KBM-7 (cell line): ENCODE results near the gene HPX.

ENCODE experiments used
- DNase-seq: peaks from one replicate; pipeline ENCODE4 v3.0.0-alpha.2; 2015
- in situ Hi-C: fragments of 300-500 bp; cut with MboI; formaldehyde crosslinking; loops from 2 replicates; pipeline ENCODE4 v1.14.3; 2020; ENCODE audit warnings: low sequenced_read_pairs, low pct_unique_long_range_greater_than_20kb, mixed read lengths

Gene HPX

GRCh38 chr11:6469599-6469998, 28.8 kb upstream of the HPX start:
- no peak for DNase-seq
- in situ Hi-C loops: no loop called here

- in situ Hi-C loops: no loop called here
- DNase-seq: peak; percentile 96
These were observed 28.1 kb upstream of the HPX start for GRCh38 chr11:6468712-6469495.

- in situ Hi-C loops: no loop called here
- no peak for DNase-seq
These were observed 18.3 kb upstream of the HPX start for GRCh38 chr11:6459099-6459450.

- in situ Hi-C loops: no loop called here
- no peak for DNase-seq
These were observed 17.7 kb upstream of the HPX start for GRCh38 chr11:6458352-6459098.

GRCh38 chr11:6457581-6458320, 17.0 kb upstream of the HPX start:
- in situ Hi-C loops: no loop called here
- no peak for DNase-seq

- DNase-seq: no peak
- in situ Hi-C loops: no loop called here
These were observed 15.7 kb upstream of the HPX start for GRCh38 chr11:6456361-6457073.

- in situ Hi-C loops: no loop called here
- DNase-seq: no peak
These were observed 14.3 kb upstream of the HPX start for GRCh38 chr11:6455070-6455469.

GRCh38 chr11:6453152-6453551, 12.4 kb upstream of the HPX start:
- in situ Hi-C loops: no loop called here
- DNase-seq: no peak

- in situ Hi-C loops: no loop called here
- no peak for DNase-seq
These were observed 11.4 kb upstream of the HPX start for GRCh38 chr11:6452219-6452618.

GRCh38 chr11:6448574-6448973, 7.8 kb upstream of the HPX start:
- in situ Hi-C loops: no loop called here

GRCh38 chr11:6443269-6444003, 2.6 kb upstream of the HPX start:
- peak; percentile 72 for DNase-seq
- in situ Hi-C loops: no loop called here

More at GRCh38 chr11:6448574-6448973, 7.8 kb upstream of the HPX start:
- DNase-seq: no peak

GRCh38 chr11:6442441-6442840, 1.7 kb upstream of the HPX start:
- in situ Hi-C loops: no loop called here
- no peak for DNase-seq

- peak; percentile 88 for DNase-seq
- in situ Hi-C loops: no loop called here
These were observed 1.7 kb downstream of the HPX start for GRCh38 chr11:6438979-6439571.

- in situ Hi-C loops: no loop called here
- DNase-seq: peak; percentile 58
These were observed 2.8 kb downstream of the HPX start for GRCh38 chr11:6437993-6438392.

GRCh38 chr11:6437423-6437822, 3.4 kb downstream of the HPX start:
- in situ Hi-C loops: no loop called here
- DNase-seq: no peak

- no peak for DNase-seq
These were observed 6.7 kb downstream of the HPX start for GRCh38 chr11:6433998-6434660.

GRCh38 chr11:6431861-6432260, 8.9 kb downstream of the HPX start:
- in situ Hi-C loops: no loop called here
- DNase-seq: no peak

More at GRCh38 chr11:6433998-6434660, 6.7 kb downstream of the HPX start:
- in situ Hi-C loops: no loop called here

- no peak for DNase-seq
- in situ Hi-C loops: no loop called here
These were observed 13.3 kb downstream of the HPX start for GRCh38 chr11:6427516-6427915.
